HuH-7.5 (cell line): Measurements from ENCODE around the gene KIAA0232.
"Not testable (repeated sequence)": the region's sequence is repeated elsewhere in the genome, so short reads cannot be mapped to it uniquely, and the experiment has no call there.

Experiments used
- DNase-seq: peaks from one replicate; pipeline ENCODE4 v3.0.0; 2011; ENCODE audit warnings: low spot score

KIAA0232 gene

GRCh38 chr4:6812766-6813165 lies 30.2 kb downstream of the KIAA0232 start:
- no peak for DNase-seq

GRCh38 chr4:6813725-6814124 lies 31.2 kb downstream of the KIAA0232 start:
- no peak for DNase-seq

GRCh38 chr4:6815029-6815836 lies 32.7 kb downstream of the KIAA0232 start:
- no peak for DNase-seq

GRCh38 chr4:6819295-6819694 lies 36.8 kb downstream of the KIAA0232 start:
- no peak for DNase-seq

- no peak for DNase-seq
Measured at GRCh38 chr4:6820695-6821094, 38.2 kb downstream of the KIAA0232 start.

GRCh38 chr4:6824071-6824470 lies 41.5 kb downstream of the KIAA0232 start:
- no peak for DNase-seq

- no peak for DNase-seq
Measured at GRCh38 chr4:6824772-6825402, 42.4 kb downstream of the KIAA0232 start.

GRCh38 chr4:6825403-6825802 lies 42.9 kb downstream of the KIAA0232 start:
- no peak for DNase-seq

GRCh38 chr4:6826781-6827508 lies 44.4 kb downstream of the KIAA0232 start:
- DNase-seq: no peak

GRCh38 chr4:6829086-6829485 lies 46.6 kb downstream of the KIAA0232 start:
- no peak for DNase-seq

- no peak for DNase-seq
Measured at GRCh38 chr4:6834867-6835266, 52.3 kb downstream of the KIAA0232 start.

GRCh38 chr4:6835616-6836015 lies 53.1 kb downstream of the KIAA0232 start:
- DNase-seq: not testable (repeated sequence)

GRCh38 chr4:6837106-6837505 lies 54.6 kb downstream of the KIAA0232 start:
- DNase-seq: not testable (repeated sequence)

GRCh38 chr4:6839579-6839978 lies 57.1 kb downstream of the KIAA0232 start:
- no peak for DNase-seq

GRCh38 chr4:6840062-6840976 lies 57.8 kb downstream of the KIAA0232 start:
- no peak for DNase-seq

GRCh38 chr4:6845027-6845426 lies 62.5 kb downstream of the KIAA0232 start:
- no peak for DNase-seq

GRCh38 chr4:6845574-6845973 lies 63.0 kb downstream of the KIAA0232 start:
- DNase-seq: no peak

- DNase-seq: no peak
Measured at GRCh38 chr4:6847178-6847577, 64.7 kb downstream of the KIAA0232 start.

- no peak for DNase-seq
Measured at GRCh38 chr4:6848717-6849305, 66.3 kb downstream of the KIAA0232 start.

GRCh38 chr4:6849691-6850090 lies 67.2 kb downstream of the KIAA0232 start:
- DNase-seq: no peak

- DNase-seq: no peak
Measured at GRCh38 chr4:6851431-6851830, 68.9 kb downstream of the KIAA0232 start.
